ENCODE data around the gene SIK2.

- TF ChIP-seq EP300 (conservative IDR thresholded peaks at IDR 0.05; ENCODE audit: poor library complexity, severe bottlenecking) (no peak), POLR2AphosphoS5 (IDR thresholded peaks at IDR 0.05) (no peak), MXI1 (conservative IDR thresholded peaks at IDR 0.05; ENCODE audit: poor library complexity, severe bottlenecking) (no peak), CTCF (IDR thresholded peaks at IDR 0.05; ENCODE audit: poor library complexity, severe bottlenecking) (no peak), EZH2 (IDR thresholded peaks at IDR 0.05; ENCODE audit: borderline replicate concordance, insufficient read depth, low read length, poor library complexity, severe bottlenecking) (no peak), RAD21 (conservative IDR thresholded peaks at IDR 0.05) (no peak), SMC3 (conservative IDR thresholded peaks at IDR 0.05; ENCODE audit: poor library complexity) (no peak)
- TF ChIP-seq, protein P1, sequence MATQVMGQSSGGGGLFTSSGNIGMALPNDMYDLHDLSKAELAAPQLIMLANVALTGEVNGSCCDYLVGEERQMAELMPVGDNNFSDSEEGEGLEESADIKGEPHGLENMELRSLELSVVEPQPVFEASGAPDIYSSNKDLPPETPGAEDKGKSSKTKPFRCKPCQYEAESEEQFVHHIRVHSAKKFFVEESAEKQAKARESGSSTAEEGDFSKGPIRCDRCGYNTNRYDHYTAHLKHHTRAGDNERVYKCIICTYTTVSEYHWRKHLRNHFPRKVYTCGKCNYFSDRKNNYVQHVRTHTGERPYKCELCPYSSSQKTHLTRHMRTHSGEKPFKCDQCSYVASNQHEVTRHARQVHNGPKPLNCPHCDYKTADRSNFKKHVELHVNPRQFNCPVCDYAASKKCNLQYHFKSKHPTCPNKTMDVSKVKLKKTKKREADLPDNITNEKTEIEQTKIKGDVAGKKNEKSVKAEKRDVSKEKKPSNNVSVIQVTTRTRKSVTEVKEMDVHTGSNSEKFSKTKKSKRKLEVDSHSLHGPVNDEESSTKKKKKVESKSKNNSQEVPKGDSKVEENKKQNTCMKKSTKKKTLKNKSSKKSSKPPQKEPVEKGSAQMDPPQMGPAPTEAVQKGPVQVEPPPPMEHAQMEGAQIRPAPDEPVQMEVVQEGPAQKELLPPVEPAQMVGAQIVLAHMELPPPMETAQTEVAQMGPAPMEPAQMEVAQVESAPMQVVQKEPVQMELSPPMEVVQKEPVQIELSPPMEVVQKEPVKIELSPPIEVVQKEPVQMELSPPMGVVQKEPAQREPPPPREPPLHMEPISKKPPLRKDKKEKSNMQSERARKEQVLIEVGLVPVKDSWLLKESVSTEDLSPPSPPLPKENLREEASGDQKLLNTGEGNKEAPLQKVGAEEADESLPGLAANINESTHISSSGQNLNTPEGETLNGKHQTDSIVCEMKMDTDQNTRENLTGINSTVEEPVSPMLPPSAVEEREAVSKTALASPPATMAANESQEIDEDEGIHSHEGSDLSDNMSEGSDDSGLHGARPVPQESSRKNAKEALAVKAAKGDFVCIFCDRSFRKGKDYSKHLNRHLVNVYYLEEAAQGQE (IDR thresholded peaks at IDR 0.05; ENCODE audit: borderline replicate concordance), result no peak
Measured at GRCh38 chr11:111745719-111746504, 143.7 kb downstream of the SIK2 start.

Data from neural cell (in vitro differentiated cells).